Measurements from ENCODE around the gene PSMB7.

- no peak for TF ChIP-seq CTCF (IDR thresholded peaks at IDR 0.05)
- no peak for TF ChIP-seq POLR2A (IDR thresholded peaks at IDR 0.05)
- no peak for TF ChIP-seq POLR2AphosphoS5 (IDR thresholded peaks at IDR 0.05)
These were observed 27.6 kb upstream of the PSMB7 start for GRCh38 chr9:124442826-124443225.
